B cell (primary cell): ENCODE results near the gene NT5M. TPM values are rescaled to one million over a fixed set of nuclear protein-coding genes. Genes with fewer than 3 reads are reported as not detected.

Experiments used
- ATAC-seq: fragments of 200-7000 bp; cut with Tn5 transposase; one replicate; pipeline ENCODE4 v1.10.0; 2021; ENCODE audit warnings: low read depth, mild to moderate bottlenecking, moderate number of reproducible peaks, moderate library complexity
- CTCF ChIA-PET: fragments of 350-600 bp; sonication (Branson Sonifier 250); formaldehyde crosslinking; loops from one replicate; lab custom pipeline; 2021; ENCODE audit warnings: antibody characterized with exemption, inconsistent platforms; lab: Charles Lee
- POLR2A ChIA-PET: fragments of 350-600 bp; sonication (Branson Sonifier 250); formaldehyde crosslinking; loops from one replicate; lab custom pipeline; 2021; ENCODE audit warnings: antibody characterized with exemption; lab: Charles Lee
- DNase-seq: peaks from one replicate; pipeline ENCODE4 v3.0.0; 2013
- H2AFZ ChIP-seq: 2 replicates; pipeline ENCODE4 v1.6.1; 2012; ENCODE audit warnings: mild to moderate bottlenecking, low read depth, low read length; ENCODE audit not compliant: insufficient read depth, poor library complexity, severe bottlenecking
- H3K27ac ChIP-seq, 2 donors: 1 replicate in 1 of 2; 2 replicates in 1 of 2; pipeline ENCODE4 v1.5.1; 2012 to 2013; ENCODE audit warnings: low read length in 2 of 2, mild to moderate bottlenecking in 2 of 2, moderate library complexity in 1 of 2
- H3K27me3 ChIP-seq, 4 experiments: fragments of 200-600 bp in 1 of 4; sonication (generic) in 1 of 4; replicated peaks in 1 of 4; 1 replicate in 2 of 4; 2 replicates in 2 of 4; pipeline versions ENCODE4 v1.6.1 to v1.7.0; 2013 to 2016; ENCODE audit warnings: low read length in 3 of 4, mild to moderate bottlenecking in 2 of 4, mixed read lengths in 1 of 4, moderate library complexity in 1 of 4; ENCODE audit not compliant: insufficient read depth in 4 of 4, control insufficient read depth in 3 of 4; ENCODE audit errors: control extremely low read depth in 1 of 4
- H3K36me3 ChIP-seq, 2 experiments: replicated peaks in 1 of 2; 1 replicate in 1 of 2; 2 replicates in 1 of 2; pipeline versions ENCODE4 v1.6.1 to v1.7.1; 2013; ENCODE audit warnings: low read length in 1 of 2; ENCODE audit not compliant: insufficient read depth in 2 of 2, control insufficient read depth in 1 of 2; ENCODE audit errors: control extremely low read depth in 1 of 2, extremely low read depth in 1 of 2
- H3K4me1 ChIP-seq, 2 donors: fragments of 200-600 bp in 1 of 2; sonication (generic) in 1 of 2; 1 replicate in 1 of 2; 2 replicates in 1 of 2; pipeline versions ENCODE4 v1.5.1 to v1.6.1; 2013 to 2017; ENCODE audit warnings: low read length in 2 of 2; ENCODE audit not compliant: control insufficient read depth in 2 of 2, insufficient read depth in 2 of 2
- H3K4me2 ChIP-seq: replicated peaks from 2 replicates; pipeline ENCODE3; 2012; ENCODE audit warnings: mild to moderate bottlenecking, low read depth, low read length; ENCODE audit not compliant: poor library complexity, severe bottlenecking
- H3K4me3 ChIP-seq, 5 experiments: fragments of 200-600 bp in 1 of 5; sonication (generic) in 1 of 5; 1 replicate in 3 of 5; 2 replicates in 2 of 5; pipeline versions ENCODE4 v1.5.1 to v1.7.0; 2011 to 2016; ENCODE audit warnings: low read length in 4 of 5, mild to moderate bottlenecking in 4 of 5, low read depth in 2 of 5, control low read depth in 1 of 5, moderate library complexity in 1 of 5; ENCODE audit not compliant: insufficient read depth in 1 of 5; ENCODE audit errors: control extremely low read depth in 1 of 5, extremely low read depth in 1 of 5
- H3K79me2 ChIP-seq: fragments of 200-600 bp; sonication (generic); one replicate; pipeline ENCODE4 v1.6.0; 2016; ENCODE audit warnings: low read length; ENCODE audit not compliant: control insufficient read depth, insufficient read depth
- H3K9ac ChIP-seq: fragments of 200-600 bp; sonication (generic); 2 replicates; pipeline ENCODE4 v1.6.1; 2017; ENCODE audit warnings: mild to moderate bottlenecking, low read length, moderate library complexity
- H3K9me3 ChIP-seq, 3 donors: one replicate each; pipeline versions ENCODE4 v1.6.1 to v1.7.1; 2013; ENCODE audit warnings: low read length in 2 of 3; ENCODE audit not compliant: control insufficient read depth in 2 of 3, insufficient read depth in 1 of 3; ENCODE audit errors: control extremely low read depth in 1 of 3
- H4K20me1 ChIP-seq: 2 replicates; pipeline ENCODE4 v1.6.0; 2012; ENCODE audit warnings: mild to moderate bottlenecking, low read length; ENCODE audit not compliant: insufficient read depth, control insufficient read depth, poor library complexity, severe bottlenecking
- H3K27ac Mint-ChIP-seq: one replicate; pipeline ENCODE4 v1.8.0; 2021; ENCODE audit warnings: mixed read lengths
- H3K27me3 Mint-ChIP-seq: one replicate; pipeline ENCODE4 v1.8.0; 2021; ENCODE audit warnings: mixed read lengths
- H3K4me1 Mint-ChIP-seq: one replicate; pipeline ENCODE4 v1.8.0; 2021; ENCODE audit warnings: mixed read lengths
- H3K4me3 Mint-ChIP-seq: one replicate; pipeline ENCODE4 v1.8.0; 2021; ENCODE audit warnings: mixed read lengths
- H3K9me3 Mint-ChIP-seq: one replicate; pipeline ENCODE4 v1.8.0; 2022; ENCODE audit warnings: mixed read lengths; ENCODE audit not compliant: insufficient read depth
- EZH2 ChIP-seq: IDR thresholded peaks from 2 replicates; pipeline ENCODE4 v1.6.1; 2012; ENCODE audit warnings: borderline replicate concordance, low read depth, mild to moderate bottlenecking, moderate library complexity, low read length; ENCODE audit not compliant: insufficient read depth, poor library complexity, severe bottlenecking
- WGBS: methylation state at CpG from one replicate; pipeline ENCODE4 v1.1.5; 2013; ENCODE audit warnings: missing lambda C conversion rate; ENCODE audit not compliant: insufficient coverage; 5-methylcytosine and 5-hydroxymethylcytosine counted together
- intact Hi-C: fragments of 100-400 bp; cut with micrococcal nuclease; formaldehyde crosslinking; loops from one replicate; pipeline ENCODE4 v1.10.0; 2022
- polyA plus RNA-seq: library from polyadenylated mRNA; depleted of rRNA; stranded (reverse); fragments of >200 nt; gene quantifications from 2 replicates; pipeline ENCODE4 v1.2.3, GENCODE V29; 2012
- total RNA-seq, 2 donors: library from RNA; stranded (reverse); fragments of 120-200 nt in 1 of 2; gene quantifications; 1 replicate in 1 of 2; 2 replicates in 1 of 2; pipeline versions ENCODE4 v1.2.3 to v1.2.4, GENCODE V29; 2013 to 2022
- TF ChIP-seq, protein P1 (sequence below): fragments of 200-600 bp; IDR thresholded peaks from one replicate; pipeline ENCODE4 v1.8.0; 2022; ENCODE audit warnings: antibody characterized with exemption, mild to moderate bottlenecking

Gene NT5M
- total and polyA plus RNA-seq, 2 donors (not counting 1 experiment from before 2014, with no cell fraction given), result 0.40 to 0.47 TPM

DNA sequence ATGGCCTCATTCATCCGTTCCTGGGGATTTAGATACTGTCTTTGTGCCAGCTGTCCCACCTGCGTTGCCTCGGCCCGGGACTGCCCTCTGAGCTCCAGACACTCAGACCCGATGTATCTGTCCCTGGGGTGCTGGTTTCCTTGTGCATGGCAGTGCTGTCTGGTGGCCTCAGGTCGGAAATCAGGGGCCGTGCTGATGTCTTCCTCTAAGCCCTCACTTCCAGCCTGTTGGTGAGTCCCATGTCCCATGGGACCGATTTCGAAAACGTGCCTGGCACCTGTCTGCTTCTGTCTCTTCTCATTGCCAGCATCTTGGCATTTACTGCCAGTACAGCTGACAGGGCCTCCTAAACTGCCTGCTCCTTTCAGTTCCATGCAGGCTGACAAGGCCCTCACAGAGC is 22.1 kb downstream of the NT5M start:
- DNase-seq (no peak), ATAC-seq (no peak)
- Histone ChIP-seq H3K36me3 (no peaks in the 10 kb centered on the region), H2AFZ (no peak overlapping the region), H3K27ac (no peak overlapping the region), H3K9ac (no peak overlapping the region), H3K4me1 (no peaks in the 10 kb centered on the region), H3K27me3 (no peaks in the 10 kb centered on the region), H3K4me2 (no peak overlapping the region), H3K9me3 (no peaks in the 10 kb centered on the region), H3K79me2 (no peaks in the 10 kb centered on the region), H3K4me3 (no peak overlapping the region), H4K20me1 (no peaks in the 10 kb centered on the region)
- TF ChIP-seq, protein P1, sequence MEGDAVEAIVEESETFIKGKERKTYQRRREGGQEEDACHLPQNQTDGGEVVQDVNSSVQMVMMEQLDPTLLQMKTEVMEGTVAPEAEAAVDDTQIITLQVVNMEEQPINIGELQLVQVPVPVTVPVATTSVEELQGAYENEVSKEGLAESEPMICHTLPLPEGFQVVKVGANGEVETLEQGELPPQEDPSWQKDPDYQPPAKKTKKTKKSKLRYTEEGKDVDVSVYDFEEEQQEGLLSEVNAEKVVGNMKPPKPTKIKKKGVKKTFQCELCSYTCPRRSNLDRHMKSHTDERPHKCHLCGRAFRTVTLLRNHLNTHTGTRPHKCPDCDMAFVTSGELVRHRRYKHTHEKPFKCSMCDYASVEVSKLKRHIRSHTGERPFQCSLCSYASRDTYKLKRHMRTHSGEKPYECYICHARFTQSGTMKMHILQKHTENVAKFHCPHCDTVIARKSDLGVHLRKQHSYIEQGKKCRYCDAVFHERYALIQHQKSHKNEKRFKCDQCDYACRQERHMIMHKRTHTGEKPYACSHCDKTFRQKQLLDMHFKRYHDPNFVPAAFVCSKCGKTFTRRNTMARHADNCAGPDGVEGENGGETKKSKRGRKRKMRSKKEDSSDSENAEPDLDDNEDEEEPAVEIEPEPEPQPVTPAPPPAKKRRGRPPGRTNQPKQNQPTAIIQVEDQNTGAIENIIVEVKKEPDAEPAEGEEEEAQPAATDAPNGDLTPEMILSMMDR, result no peak
- no peak for TF ChIP-seq EZH2
- 96% methylated on average over 10 of the region's 10 CpGs for WGBS
- Mint-ChIP-seq H3K4me1 (no peaks in the 10 kb centered on the region), H3K9me3 (no peaks in the 10 kb centered on the region), H3K27ac (no peak overlapping the region), H3K4me3 (no peak overlapping the region), H3K27me3 (no peaks in the 10 kb centered on the region)
- intact Hi-C loops, result no loop called here
- ChIA-PET POLR2A (no interaction called here), CTCF (no interaction called here)

DNA sequence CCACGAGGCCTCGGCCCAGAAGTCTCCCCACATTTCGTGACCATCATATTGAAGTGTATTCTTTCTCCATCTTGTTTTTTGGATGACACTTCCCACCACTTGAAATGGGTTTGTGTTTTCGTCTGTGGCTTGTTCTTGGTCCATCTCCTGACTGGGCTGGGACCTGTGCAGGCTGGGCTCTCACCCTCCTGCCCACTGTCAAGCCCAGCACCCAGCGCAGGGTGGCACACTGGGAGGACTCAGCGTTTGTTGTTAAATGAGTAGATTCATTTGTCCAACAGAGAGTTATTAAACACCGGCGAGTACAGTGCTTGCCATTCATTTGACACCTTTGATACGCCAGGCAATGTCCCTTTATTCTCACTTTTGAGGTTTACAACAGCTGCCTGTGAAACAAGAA is 22.6 kb downstream of the NT5M start:
- no peaks in the 10 kb centered on the region for H3K27me3 Mint-ChIP-seq

More for the DNA sequence above, 22.6 kb downstream of the NT5M start:
- DNase-seq (no peak), ATAC-seq (no peak)
- H3K4me1 Mint-ChIP-seq, result no peaks in the 10 kb centered on the region
- intact Hi-C loops, result no loop called here
- ChIA-PET POLR2A (no interaction called here), CTCF (interaction anchor here (0.6 kb wide), 1 partner anchor 287 kb away, joined by 6 read pairs; no protein-coding TSS in a partner anchor)
- no peaks in the 10 kb centered on the region for H3K9me3 Mint-ChIP-seq
- H4K20me1 ChIP-seq, result no peaks in the 10 kb centered on the region
- no peaks in the 10 kb centered on the region for H3K79me2 ChIP-seq
- H3K4me3 ChIP-seq, result no peak overlapping the region
- no peak overlapping the region for H3K4me3 Mint-ChIP-seq
- no peak overlapping the region for H3K4me2 ChIP-seq
- no peaks in the 10 kb centered on the region for H3K4me1 ChIP-seq
- H3K27ac Mint-ChIP-seq, result no peak overlapping the region
- H3K36me3 ChIP-seq, result no peaks in the 10 kb centered on the region
- TF ChIP-seq, protein P1, result no peak
- TF ChIP-seq EZH2, result no peak
- H3K9ac ChIP-seq, result no peak overlapping the region
- H3K27me3 ChIP-seq, result no peaks in the 10 kb centered on the region
- no peaks in the 10 kb centered on the region for H3K9me3 ChIP-seq
- no peak overlapping the region for H2AFZ ChIP-seq
- H3K27ac ChIP-seq, result no peak overlapping the region
- WGBS, result 100% methylated on average over 4 of the region's 9 CpGs
